H1 (cell line): ENCODE data around the gene AGFG2. TPM values are rescaled to one million over a fixed set of nuclear protein-coding genes. Genes with fewer than 3 reads are reported as not detected.

Experiments
- BACH1 ChIP-seq: IDR thresholded peaks from 2 replicates; pipeline ENCODE4 v1.6.1; 2012; ENCODE audit warnings: low read length, improper control_type of control experiment
- CHD1 ChIP-seq: IDR thresholded peaks from 2 replicates; pipeline ENCODE4 v1.6.1; 2012; ENCODE audit warnings: low read depth, low read length, improper control_type of control experiment
- CHD2 ChIP-seq: IDR thresholded peaks from 2 replicates; pipeline ENCODE4 v1.6.1; 2012; ENCODE audit warnings: low read length, improper control_type of control experiment
- EP300 ChIP-seq, 2 experiments: IDR thresholded peaks; 1 replicate in 1 of 2; 2 replicates in 1 of 2; pipeline ENCODE4 v1.6.1; 2011 to 2012; ENCODE audit warnings: low read depth in 2 of 2, low read length in 2 of 2, mild to moderate bottlenecking in 2 of 2, borderline replicate concordance in 1 of 2, inconsistent platforms in 1 of 2, moderate library complexity in 1 of 2
- KDM5A ChIP-seq: fragments of 200-600 bp; IDR thresholded peaks from 2 replicates; pipeline ENCODE4 v1.7.1; 2012; ENCODE audit warnings: mild to moderate bottlenecking, low read length, inconsistent platforms, mixed read lengths
- POU5F1 ChIP-seq: IDR thresholded peaks from 2 replicates; pipeline ENCODE4 v1.6.1; 2011; ENCODE audit warnings: low read depth, mild to moderate bottlenecking, low read length, moderate library complexity
- SP1 ChIP-seq: IDR thresholded peaks from 2 replicates; pipeline ENCODE4 v1.6.1; 2011; ENCODE audit warnings: low read depth, low read length
- USF2 ChIP-seq: IDR thresholded peaks from 2 replicates; pipeline ENCODE4 v1.6.1; 2011; ENCODE audit warnings: low read length, improper control_type of control experiment
- polyA plus RNA-seq, 7 experiments: library from polyadenylated mRNA; depleted of rRNA in 3 of 7; stranded (reverse) in 5 of 7; unstranded in 2 of 7; fragments of >200 nt in 5 of 7; fragments of 200-250 nt in 2 of 7; gene quantifications; 1 replicate in 5 of 7; 2 replicates in 1 of 7; 4 replicates in 1 of 7; pipeline versions ENCODE4 v1.2.1 to v1.2.3, GENCODE V29; 2011 to 2013; ENCODE audit warnings: missing spikeins in 2 of 7, mixed read lengths in 2 of 7
- total RNA-seq: library from RNA; stranded (reverse); fragmentation: NEBNext Ultra II Directional; extraction: Animal tissue kit (Norgen Biotek cat#: 25700); gene quantifications from 2 replicates; pipeline ENCODE4 v1.2.1, GENCODE V29; 2021

Gene AGFG2
- total and polyA plus RNA-seq, 2 of the 8 experiments (the other 6 are each of a cell fraction or from before 2014, with no cell fraction given): 7.6 to 11.2 TPM

- no peak for TF ChIP-seq POU5F1
- no peak for TF ChIP-seq CHD1
- TF ChIP-seq CHD2: no peak
- TF ChIP-seq EP300 (IDR thresholded peaks at IDR 0.05; ENCODE audit: borderline replicate concordance in 1 of 2, low read depth in 2 of 2, low read length in 2 of 2): no peak
- no peak for TF ChIP-seq KDM5A
- no peak for TF ChIP-seq SP1
- no peak for TF ChIP-seq BACH1
- no peak for TF ChIP-seq USF2
Measured at GRCh38 chr7:100546926-100547800, 8.2 kb downstream of the AGFG2 start (continued).
